AG08396 (cell line): Measurements from ENCODE around the gene CLIC5.
A peak's percentile ranks its signal among the peaks of the same experiment; 100 is the strongest.

ENCODE experiments used
- DNase-seq: peaks from one replicate; pipeline ENCODE4 v3.0.0; 2012; ENCODE audit warnings: low spot score, mixed read lengths

The CLIC5 gene

DNA sequence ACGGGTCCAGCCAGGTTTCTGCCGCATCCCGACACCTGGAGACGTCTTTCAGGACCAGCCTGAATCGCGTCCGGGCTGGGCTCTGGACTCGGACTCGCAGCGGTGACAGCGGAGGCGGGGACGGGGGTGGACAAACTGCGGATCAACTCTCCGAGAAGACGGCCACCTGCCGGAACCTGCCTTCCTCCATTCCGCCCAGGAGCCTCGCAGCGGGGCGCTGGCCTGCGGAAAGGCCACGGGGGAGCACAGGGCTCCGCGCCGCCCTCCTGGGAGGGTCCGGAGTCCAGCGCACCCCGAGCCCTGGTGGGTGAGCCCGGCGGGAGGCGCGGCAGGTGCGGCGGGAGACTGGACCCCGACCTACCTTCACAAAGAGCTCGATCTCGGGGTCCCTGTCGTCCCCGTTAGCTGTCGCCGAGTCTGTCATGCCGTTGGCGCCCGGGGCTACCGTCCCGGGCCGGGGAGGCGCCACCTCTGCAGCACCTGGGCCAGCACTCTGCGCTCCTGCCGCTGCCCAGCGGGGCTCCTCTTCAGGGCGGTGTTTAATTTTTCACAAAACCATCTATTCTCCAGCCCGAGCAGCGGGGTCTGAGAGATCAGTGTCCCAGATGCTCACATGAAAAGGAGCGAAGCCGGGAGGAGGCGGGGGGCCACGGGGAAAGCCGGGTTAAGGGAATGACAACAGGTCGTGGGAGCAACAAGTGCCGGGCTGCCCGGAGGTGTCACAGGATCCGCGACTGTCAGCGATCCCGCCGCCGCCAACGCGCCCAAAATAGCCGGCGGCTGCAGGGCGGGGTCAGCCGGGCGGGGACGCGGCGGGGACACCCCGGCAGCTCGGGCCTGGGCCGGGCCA lies at the start of gene CLIC5:
TSS of gene CLIC5 (minus strand) at position 742 of the 850 bp plus-strand sequence. CDS start at position 424, 318 bp downstream.
- DNase-seq: peak; percentile 23

DNA sequence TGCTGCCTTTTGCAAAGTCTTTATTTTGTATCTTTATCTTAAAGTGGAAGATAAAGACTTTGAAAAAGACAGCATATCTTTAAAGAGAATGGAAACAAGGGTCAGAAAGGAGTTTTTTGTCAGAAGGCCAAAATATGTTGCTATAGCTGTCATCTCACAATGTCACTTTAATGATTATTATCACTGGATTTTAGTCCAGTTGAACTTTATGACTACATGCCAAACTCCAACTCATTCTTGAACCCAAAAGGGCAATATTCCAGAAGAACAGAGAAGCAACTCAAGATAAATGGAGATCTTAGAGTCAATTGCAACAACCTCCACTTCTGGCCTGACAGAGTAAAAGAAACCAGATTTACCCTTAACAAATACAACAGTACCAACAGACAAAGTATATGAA lies 47.3 kb upstream of the CLIC5 start:
- DNase-seq: no peak

DNA sequence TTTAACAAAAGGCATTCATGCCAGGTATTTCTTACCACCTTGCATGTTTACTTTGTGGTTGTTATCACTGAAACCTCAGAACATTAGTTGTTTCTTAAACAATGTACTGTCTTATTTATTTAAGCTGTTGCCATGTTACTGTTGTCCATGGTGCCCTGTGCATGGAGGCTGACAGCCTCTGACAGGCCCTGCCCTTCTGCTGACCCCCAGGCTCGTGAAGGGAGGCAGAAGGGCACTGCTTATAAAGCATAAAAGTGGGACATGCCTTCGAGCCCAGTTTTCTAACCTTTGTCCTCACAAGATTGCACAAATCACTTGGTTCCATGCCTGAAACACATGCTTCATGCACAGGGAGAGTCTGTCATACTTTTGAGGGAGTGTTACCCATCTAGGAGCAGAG lies 46.7 kb upstream of the CLIC5 start:
- no peak for DNase-seq

DNA sequence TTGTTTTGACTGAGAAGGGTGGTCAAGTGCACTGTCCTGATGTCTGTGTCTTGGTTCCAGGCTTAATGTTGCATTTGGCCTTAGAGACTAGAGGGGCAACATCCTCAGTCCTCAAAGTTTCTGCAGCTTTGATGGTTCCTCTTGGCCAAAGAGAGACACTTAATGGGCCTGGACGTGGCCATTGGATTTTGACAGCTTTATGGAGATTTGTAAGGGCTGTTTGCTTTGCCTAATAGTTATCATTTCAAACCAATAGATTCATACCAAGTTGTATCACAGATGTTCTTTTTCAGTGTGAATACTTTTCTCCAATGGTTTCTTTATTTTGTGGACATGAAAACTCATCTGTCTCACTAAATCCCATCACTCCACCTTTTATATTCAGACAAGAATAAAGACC lies 45.8 kb upstream of the CLIC5 start:
- no peak for DNase-seq

DNA sequence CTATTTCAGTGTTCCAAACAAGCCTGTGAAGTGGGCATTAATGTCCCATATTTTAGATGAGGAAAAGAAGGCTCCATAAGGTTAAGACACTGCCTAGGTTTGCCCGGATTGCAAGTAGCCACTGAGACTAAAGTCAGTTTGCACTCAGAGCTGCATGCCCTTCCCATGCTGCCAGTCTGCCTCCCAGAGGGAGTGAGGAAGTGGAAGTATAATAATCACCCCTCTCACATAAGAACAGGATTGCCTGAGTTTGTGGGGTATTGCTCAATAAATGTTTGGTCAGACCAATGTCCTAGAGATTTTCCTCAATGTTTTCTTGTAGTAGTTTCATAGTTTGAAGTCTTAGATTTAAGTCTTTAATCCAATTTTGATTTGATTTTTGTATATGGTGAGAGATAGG lies 43.9 kb upstream of the CLIC5 start:
- no peak for DNase-seq

DNA sequence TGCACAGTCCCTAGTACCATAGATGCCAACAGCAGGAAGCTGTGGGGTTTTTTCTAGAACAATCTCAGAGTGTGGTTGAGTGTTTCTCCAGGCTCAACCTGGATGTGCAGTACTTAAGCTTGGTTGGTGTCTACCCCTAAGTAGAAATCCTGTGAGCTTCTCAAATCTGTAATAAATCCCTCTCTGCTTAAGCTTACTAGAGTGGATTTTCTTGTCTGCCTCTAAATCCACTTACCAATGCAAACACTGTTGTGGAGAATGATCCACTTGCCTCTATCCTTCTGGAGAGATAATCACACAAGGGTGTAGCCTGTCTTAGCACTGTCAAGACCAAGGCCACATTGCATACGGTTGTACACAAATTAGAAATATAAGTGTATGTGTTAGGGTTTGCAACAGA lies 43.3 kb upstream of the CLIC5 start:
- no peak for DNase-seq

DNA sequence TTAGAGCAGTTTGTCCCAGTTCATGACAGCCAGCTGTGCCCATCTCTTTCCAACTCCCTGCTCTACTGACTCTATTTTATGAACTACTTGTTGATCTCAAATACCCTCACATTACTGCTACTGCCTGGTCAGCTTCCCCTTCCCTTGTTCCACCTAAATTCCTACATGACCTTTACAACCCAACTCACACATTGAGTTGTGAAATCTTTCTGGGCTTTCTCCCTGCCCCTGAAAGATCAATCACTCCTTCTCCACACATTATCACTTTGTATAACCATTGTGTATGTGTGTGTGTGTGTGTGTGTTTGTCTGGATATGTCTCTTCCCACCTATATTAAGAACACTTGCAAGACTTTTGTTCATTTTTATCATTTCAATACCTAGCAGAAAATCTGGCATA lies 42.1 kb upstream of the CLIC5 start:
- no peak for DNase-seq

DNA sequence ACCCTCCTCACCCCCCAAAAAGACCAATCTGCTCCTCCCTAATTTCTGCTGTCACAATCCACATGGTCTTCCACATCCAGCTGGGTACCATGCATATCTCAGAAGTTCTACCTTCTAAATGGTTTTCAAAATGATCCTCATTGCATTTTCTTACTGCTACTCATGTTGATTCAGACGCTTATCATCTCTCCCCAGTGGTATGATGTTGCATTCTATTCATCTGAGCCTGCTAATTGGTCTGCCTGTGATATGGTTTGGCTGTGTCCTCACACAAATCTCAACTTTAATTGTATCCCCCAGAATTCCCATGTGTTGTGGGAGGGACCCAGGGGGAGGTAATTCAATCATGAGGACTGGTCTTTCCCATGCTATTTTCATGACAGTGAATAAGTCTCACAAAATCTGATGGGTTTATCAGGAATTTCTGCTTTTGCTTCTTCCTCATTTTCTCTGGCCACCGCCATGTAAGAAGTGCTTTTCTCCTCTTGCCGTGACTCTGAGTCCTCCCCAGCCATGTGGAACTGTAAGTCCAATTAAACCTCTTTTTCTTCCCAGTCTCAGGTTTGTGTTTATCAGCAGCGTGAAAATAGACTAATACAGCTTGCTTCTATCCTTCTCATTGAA lies 41.4 kb upstream of the CLIC5 start:
- no peak for DNase-seq

DNA sequence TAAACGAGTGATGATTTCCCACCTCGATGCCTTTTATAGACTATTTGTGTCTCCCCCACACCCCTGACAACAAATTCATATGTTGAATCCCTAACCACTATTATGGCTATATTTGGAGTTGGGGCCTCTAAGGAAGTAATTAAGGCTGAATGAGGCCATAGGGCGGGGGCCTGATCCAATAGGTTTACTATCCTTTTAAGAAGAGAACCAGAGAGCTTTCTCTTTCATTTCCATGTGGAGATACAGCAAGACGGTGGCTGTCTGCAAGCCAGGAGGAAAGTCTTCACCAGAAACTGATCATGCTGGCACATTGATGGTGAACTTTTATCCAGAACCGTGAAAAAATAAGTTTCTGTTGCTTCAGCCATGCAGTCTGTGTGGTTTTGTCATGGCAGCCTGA lies 38.9 kb upstream of the CLIC5 start:
- no peak for DNase-seq

DNA sequence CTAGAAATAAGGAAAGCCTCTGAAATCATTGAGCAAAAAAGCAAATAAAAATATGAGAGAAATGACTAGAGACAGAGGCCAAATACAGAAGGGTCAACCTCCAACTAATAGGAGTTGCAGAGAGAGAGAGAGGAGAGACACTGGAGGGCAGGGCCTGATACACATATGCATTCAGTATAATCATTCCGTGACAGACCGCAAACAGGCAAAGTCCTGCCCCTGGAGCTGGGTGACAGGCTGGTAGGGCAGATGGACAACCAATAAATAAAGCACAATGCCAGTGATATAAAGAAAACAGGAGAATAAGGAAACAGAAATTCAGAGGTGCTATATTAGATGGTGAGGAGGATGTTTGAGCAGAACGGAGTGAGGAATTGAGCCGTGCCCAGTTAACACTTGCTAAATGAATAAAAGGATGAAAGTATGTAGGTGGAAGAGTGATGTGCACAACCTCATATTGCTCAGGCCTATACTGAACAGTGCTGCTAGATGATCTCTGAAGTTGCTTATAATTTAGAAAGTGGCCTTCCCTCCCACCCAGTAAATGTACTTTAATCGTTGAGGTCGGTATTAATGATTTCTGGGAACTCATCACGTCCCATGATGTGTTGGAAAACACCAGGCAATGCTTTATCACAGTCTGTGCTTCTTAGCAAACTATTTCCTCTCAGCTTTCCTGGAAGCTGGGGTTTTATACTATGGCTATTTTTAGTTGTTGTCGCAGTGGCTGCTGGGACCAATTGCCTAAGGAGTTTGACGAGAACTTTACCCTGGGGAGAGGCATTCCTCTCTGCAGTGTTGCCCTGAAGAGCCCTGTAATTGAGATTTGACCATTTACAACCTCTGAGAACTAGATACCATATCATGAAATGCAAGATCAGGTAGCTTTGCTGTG lies 37.6 kb upstream of the CLIC5 start:
- no peak for DNase-seq

DNA sequence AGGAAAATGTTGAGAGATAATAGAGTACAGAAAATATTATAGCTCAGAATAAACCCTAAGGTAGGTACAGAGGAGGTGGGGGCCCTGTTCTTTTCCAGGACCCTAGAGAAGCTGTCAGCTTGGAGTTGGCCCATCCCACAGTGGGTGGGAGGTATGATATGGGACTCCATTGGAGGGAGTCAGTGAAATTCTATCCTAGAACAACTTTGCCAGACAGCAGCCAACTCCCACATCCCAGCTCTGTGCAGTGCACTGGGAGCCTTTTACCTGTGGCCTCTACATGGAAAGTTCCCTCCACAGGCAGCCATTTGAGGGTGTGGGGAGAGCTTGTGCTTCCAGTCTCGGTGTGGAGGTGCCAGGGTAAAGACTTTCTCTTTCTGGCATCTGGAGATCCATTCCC lies 36.8 kb upstream of the CLIC5 start:
- DNase-seq: no peak

DNA sequence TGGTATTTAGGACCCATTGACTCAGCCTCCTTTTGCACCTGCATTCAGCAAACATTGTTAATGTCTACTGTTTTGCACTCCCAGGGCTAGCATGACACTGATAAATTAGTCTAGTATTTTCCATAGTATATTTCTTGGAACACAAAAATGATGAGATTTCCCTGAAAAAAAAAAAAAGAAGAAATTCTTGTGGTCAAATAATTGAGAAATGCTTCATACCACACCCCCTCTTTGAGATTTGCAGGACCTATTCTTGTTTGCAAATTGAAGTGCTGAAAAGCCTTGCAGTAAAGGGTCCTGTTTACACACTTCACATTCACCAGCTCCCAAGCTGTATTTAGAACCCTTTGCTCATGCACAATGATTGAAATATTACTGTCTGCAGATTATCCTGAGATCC lies 36.3 kb upstream of the CLIC5 start:
- DNase-seq: no peak

DNA sequence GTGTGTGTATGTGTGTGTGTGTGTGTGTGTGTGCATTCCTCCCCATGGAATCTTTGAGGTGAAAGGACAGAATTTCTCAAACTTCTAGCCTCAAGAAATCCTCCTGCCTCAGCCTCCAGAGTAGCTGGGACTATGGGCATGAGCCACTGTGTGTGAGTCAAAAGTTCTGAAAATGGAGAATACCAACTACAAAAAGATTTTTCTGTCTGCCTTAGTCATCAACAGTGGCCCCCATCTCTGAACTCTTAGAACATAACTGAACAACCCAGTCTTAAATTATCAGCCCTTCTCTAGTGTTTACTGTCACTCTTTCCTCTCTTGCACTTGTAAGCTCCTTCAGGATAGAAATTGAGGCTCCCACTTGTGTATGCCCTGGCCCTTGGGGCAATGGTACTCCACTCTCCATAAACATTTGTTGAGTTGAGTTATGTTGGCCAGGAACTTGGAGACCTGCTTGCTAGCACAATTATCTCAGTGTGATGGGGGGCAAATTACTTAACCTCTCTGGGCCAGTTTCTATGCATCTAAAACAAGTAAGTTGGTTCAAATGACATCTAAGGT lies 35.3 kb upstream of the CLIC5 start:
- DNase-seq: no peak

DNA sequence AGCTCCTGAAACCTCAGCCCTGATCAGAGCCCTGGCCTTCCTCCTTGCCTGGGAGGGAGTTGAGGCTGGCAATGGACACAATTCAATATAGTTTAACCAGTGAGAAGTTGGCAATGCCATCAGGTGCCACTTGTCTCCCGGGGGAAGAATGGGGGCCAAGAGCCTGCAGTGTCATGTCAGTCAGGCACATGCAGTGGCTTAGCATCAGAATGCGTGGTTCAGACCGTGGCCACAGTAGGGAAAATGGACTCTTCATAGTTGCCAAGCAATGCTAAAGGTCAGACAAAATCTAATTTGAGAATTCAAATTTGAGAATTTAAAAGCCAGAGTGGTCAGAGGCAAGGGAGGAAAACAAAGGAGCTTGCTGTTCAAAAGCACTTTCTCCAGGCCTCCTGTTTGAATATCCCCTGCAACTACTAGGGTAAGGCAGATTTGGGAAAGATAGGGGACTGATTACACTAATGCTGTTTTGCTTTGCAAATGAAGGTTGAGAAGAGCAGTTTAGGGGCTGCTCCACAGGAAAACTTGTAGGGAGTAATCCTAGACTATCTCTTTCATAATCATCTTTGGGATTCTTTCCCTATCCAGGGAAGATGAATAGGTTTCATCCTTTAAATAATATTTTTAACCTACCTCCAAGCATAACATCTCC lies 33.1 kb upstream of the CLIC5 start:
- no peak for DNase-seq

DNA sequence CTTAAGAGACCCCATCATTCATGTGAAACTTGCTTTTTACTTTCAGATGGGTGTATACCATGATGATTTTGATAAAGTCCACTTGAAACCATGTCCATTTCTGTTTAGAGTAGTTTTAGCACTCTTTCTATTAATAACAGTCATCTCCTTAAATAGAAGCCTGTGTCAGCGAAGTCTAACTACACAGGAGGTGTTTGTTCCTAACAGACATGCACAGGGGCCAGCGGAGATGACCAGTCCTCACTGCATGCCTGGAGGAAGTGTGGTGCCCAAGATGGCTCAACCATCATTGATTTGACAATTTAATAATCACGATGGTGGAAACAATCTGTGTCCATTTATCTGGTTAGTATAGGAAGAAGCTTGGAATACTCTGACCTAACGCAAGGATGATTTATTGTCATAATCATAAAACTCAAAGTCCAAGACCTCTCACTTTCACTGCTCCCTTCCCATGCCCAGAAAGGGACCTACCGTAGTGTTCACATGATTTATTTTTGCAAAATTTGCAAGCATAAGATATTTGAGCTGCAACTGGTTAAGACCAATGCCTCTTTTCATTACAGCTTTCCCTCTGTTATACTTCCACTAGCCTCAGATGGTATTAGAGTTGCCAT lies 31.0 kb upstream of the CLIC5 start:
- DNase-seq: no peak

DNA sequence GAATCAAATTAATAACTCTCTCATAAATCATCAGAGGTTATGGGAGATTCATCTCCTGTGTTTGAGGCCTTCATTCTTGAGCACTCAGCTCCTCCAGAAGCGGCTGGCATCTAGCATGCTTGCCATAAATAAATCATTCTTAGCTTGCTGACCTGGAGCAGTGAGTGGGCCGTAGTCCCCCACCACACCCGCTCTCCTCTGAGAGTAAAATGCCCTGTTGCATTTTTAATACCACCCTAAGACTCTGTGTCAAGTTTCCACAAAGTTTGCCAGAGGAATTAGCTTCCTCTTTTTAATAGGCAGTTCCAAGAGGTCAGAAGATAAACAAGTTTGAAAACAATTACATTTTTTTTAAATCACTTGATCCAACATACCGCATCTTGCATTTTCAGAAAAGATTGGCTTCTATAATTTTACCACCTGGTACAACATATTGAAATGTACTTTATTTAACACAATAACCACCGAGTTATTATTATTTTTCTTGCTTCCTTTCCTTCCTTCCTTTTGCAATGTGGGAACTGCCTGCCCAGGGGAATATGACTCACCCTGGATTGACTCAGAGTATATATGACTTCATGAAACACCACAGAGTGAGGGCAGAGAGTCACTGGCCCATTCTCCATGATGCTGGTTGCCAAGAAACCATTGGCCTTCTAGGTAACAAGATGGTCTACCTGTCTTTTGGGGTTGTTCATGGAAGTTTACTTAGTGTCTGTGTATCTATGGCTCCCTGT lies 29.4 kb upstream of the CLIC5 start:
- peak; percentile 61 for DNase-seq

DNA sequence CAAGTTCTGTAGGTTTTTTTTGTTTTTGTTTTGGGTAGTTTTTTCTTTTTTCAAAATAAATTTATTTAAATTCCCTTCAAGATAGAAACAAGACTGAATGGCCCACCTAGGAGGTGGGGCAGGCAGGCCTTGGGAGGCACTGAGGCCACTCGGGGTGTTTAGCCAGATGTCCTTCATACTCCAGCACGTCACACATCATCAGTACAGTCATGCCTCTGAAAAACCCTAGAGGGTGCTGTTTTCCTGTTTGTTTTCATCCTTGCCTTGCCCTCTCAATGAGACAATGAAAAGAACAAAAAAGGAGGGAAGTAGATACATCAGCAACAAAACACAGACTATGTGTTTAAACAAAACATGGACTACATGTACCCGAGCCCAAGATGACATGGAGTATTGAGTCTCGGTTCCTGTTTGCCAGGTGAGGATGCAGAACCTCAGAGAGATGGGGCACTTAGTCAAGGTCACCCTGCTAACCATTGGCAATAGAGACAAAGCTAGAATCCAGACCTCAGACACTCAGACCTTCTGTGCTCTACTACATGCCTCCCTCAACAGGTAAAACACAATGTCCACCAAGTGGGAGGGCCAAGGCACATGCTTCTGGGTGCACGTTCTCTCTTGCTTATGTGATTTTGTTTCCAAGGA lies 26.8 kb upstream of the CLIC5 start:
- peak; percentile 25 for DNase-seq

DNA sequence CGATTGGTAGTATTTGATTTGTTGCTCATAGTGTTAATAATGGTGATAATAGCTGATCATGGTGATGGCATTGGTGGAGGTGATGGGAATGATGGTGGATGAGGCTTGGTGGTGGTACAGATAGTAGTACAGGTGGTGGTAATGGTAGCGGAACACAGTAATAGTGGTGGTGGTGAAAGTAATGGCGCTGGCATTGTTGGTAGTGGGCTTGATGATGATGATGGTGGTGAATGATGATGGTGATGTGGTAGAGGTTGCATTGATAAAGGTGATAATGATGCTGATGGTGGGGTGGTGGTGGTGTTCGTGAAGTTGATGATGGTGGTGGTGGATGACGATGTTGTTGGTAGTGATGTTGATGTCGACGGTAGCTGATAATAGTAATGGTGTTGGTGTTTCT lies 24.6 kb upstream of the CLIC5 start:
- no peak for DNase-seq

DNA sequence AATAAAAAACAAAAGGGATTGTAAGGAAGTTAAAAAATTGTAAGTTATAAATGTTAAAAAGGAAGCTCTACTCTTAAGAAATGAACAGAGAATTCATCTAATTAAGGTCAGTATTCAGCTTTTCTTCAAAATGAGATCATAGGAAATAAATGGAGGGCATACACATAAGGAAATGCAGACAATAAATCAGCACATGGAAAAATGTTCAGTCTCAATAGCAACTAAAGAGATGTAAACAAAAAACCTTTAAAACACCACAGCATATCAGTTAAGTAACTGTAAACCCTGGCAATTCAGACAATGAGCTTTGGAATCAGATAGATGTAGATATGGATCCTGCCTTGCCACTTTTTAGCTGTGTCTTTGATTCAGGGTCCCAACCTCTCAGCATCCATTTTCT lies 24.0 kb upstream of the CLIC5 start:
- DNase-seq: no peak

DNA sequence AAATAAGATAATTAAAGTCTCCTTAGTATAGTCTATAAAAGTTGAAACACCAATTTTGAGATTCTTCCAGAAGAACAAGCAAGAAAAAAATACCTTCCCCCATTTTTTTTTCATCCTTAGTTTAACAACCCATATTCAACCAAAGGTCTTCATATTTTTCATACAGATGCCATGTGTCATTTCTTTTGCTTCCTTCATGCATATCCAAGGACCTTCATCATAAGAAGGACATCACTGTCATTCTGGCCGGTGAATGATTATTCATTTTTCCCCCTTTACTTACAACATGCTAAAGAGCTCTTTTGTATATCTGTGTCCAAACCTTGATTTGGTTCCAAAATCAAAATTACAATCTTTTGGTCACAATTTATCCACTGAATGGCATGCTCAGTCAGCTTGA lies 21.3 kb upstream of the CLIC5 start:
- DNase-seq: no peak
